ENCODE results near the gene OSGIN1. TPM values are rescaled to one million over a fixed set of nuclear protein-coding genes. Genes with fewer than 3 reads are reported as not detected.

OSGIN1 gene
- total RNA-seq, 1 donor from 2014 or later, result 0.31 TPM

- no peaks in the 10 kb centered on the region for H3K9me3 Mint-ChIP-seq (ENCODE audit: unreplicated experiment)
- peak; percentile 83 for DNase-seq (ENCODE audit: low spot score)
- TF ChIP-seq CTCF (IDR thresholded peaks at IDR 0.05; ENCODE audit: unreplicated experiment), result peak; percentile 85
- H3K4me1 Mint-ChIP-seq (ENCODE audit: unreplicated experiment), result peaks cover 3% of the 10 kb centered on the region
- H3K27me3 Mint-ChIP-seq (ENCODE audit: unreplicated experiment), result peaks cover 8% of the 10 kb centered on the region
- H3K36me3 Mint-ChIP-seq (ENCODE audit: low read depth, unreplicated experiment), result peaks cover 8% of the 10 kb centered on the region
- H3K4me3 Mint-ChIP-seq (ENCODE audit: unreplicated experiment), result no peak overlapping the region
- peak overlapping the region; percentile 24 for H3K27ac Mint-ChIP-seq (ENCODE audit: unreplicated experiment)
Measured at GRCh38 chr16:83926726-83927397, 26.2 kb upstream of the OSGIN1 start.

DNA sequence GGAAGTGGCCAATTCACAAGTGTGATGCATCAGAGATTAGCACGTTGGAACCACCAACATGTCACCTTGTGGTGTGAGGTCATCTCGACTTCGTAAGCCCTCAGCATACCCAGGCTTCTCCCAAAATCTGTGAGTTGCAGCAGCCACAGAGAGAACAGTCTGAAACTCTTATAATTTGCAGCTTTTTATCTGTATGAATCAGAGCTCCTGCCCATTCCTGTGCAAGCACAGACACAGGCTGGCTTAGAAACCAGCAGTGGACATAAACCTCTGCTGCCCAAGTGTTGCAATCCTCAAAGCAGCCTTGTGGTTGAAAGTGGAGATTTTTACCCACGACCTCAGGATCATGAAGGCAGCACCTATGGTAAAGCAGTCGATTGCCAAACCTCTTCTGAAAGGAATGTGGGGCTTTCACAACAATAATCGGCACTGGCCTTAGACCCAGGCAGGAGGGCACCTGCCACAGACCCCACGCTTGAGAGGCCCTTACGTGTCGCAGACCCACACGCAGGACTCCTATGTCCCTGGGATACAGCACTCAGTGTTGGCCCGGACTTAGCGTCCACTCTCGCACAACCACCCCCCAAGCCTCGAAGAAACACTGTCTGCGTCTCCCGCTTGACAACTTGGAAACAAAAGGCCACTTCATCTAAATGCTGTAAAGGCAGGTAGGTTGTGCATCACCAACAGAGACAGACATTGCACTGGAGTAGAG is 24.5 kb upstream of the OSGIN1 start:
- TF ChIP-seq CTCF (IDR thresholded peaks at IDR 0.05; ENCODE audit: unreplicated experiment), result no peak
- H3K27me3 Mint-ChIP-seq (ENCODE audit: unreplicated experiment), result peaks cover 8% of the 10 kb centered on the region
- no peak for DNase-seq (ENCODE audit: low spot score)
- no peak overlapping the region for H3K27ac Mint-ChIP-seq (ENCODE audit: unreplicated experiment)
- no peaks in the 10 kb centered on the region for H3K9me3 Mint-ChIP-seq (ENCODE audit: unreplicated experiment)
- peaks cover 3% of the 10 kb centered on the region for H3K4me1 Mint-ChIP-seq (ENCODE audit: unreplicated experiment)
- no peak overlapping the region for H3K4me3 Mint-ChIP-seq (ENCODE audit: unreplicated experiment)
- H3K36me3 Mint-ChIP-seq (ENCODE audit: low read depth, unreplicated experiment), result peaks cover 8% of the 10 kb centered on the region

- Mint-ChIP-seq H3K4me3 (ENCODE audit: unreplicated experiment) (no peak overlapping the region), H3K36me3 (ENCODE audit: low read depth, unreplicated experiment) (peaks cover 8% of the 10 kb centered on the region), H3K9me3 (ENCODE audit: unreplicated experiment) (no peaks in the 10 kb centered on the region), H3K4me1 (ENCODE audit: unreplicated experiment) (peaks cover 3% of the 10 kb centered on the region), H3K27ac (ENCODE audit: unreplicated experiment) (no peak overlapping the region), H3K27me3 (ENCODE audit: unreplicated experiment) (peaks cover 15% of the 10 kb centered on the region)
- TF ChIP-seq CTCF (IDR thresholded peaks at IDR 0.05; ENCODE audit: unreplicated experiment), result no peak
- DNase-seq (ENCODE audit: low spot score), result no peak
Measured at GRCh38 chr16:83929811-83930555, 23.1 kb upstream of the OSGIN1 start.

GRCh38 chr16:83930730-83931500 is 22.1 kb upstream of the OSGIN1 start:
- Mint-ChIP-seq H3K27ac (ENCODE audit: unreplicated experiment) (no peak overlapping the region), H3K4me1 (ENCODE audit: unreplicated experiment) (peaks cover 3% of the 10 kb centered on the region), H3K36me3 (ENCODE audit: low read depth, unreplicated experiment) (peaks cover 4% of the 10 kb centered on the region), H3K27me3 (ENCODE audit: unreplicated experiment) (peaks cover 11% of the 10 kb centered on the region), H3K4me3 (ENCODE audit: unreplicated experiment) (no peak overlapping the region), H3K9me3 (ENCODE audit: unreplicated experiment) (no peaks in the 10 kb centered on the region)
- TF ChIP-seq CTCF (IDR thresholded peaks at IDR 0.05; ENCODE audit: unreplicated experiment), result no peak
- DNase-seq (ENCODE audit: low spot score), result no peak
